PC-9 (cell line): Measurements from ENCODE around the gene MEGF8.

Source experiments
- CTCF ChIP-seq: fragments of 200-600 bp; sonication (generic); conservative IDR thresholded peaks from 2 replicates; pipeline ENCODE4 v1.6.1; 2017; ENCODE audit warnings: mixed run types, antibody characterized with exemption, mild to moderate bottlenecking, moderate library complexity
- EZH2 ChIP-seq: fragments of 200-600 bp; sonication (generic); IDR thresholded peaks from 2 replicates; pipeline ENCODE4 v1.8.0; 2017; ENCODE audit warnings: antibody characterized with exemption, low read depth

GRCh38 chr19:42323473-42323851, 2.0 kb upstream of the MEGF8 start:
- no peak for TF ChIP-seq CTCF
- no peak for TF ChIP-seq EZH2
